KOPT-K1 (cell line): ENCODE measurements around the gene MAST1.
A peak's percentile ranks its signal among the peaks of the same experiment; 100 is the strongest.
"Not testable (repeated sequence)": the region's sequence is repeated elsewhere in the genome, so short reads cannot be mapped to it uniquely, and the experiment has no call there.

Experiments used
- H3K27ac ChIP-seq: fragments of 200-600 bp; sonication (generic); 2 replicates; pipeline ENCODE4 v1.5.1; 2016; ENCODE audit warnings: antibody characterized with exemption, mild to moderate bottlenecking, low read depth, low read length; ENCODE audit not compliant: poor library complexity, severe bottlenecking
- H3K36me3 ChIP-seq: fragments of 200-600 bp; sonication (generic); 2 replicates; pipeline ENCODE4 v1.5.1; 2017; ENCODE audit warnings: antibody characterized with exemption, mild to moderate bottlenecking, low read length, moderate library complexity; ENCODE audit not compliant: insufficient read depth
- H3K9me3 ChIP-seq: fragments of 200-600 bp; sonication (generic); 2 replicates; pipeline ENCODE4 v1.5.1; 2017; ENCODE audit warnings: antibody characterized with exemption, low read length, mild to moderate bottlenecking; ENCODE audit not compliant: insufficient read depth, poor library complexity, severe bottlenecking

Gene MAST1

DNA sequence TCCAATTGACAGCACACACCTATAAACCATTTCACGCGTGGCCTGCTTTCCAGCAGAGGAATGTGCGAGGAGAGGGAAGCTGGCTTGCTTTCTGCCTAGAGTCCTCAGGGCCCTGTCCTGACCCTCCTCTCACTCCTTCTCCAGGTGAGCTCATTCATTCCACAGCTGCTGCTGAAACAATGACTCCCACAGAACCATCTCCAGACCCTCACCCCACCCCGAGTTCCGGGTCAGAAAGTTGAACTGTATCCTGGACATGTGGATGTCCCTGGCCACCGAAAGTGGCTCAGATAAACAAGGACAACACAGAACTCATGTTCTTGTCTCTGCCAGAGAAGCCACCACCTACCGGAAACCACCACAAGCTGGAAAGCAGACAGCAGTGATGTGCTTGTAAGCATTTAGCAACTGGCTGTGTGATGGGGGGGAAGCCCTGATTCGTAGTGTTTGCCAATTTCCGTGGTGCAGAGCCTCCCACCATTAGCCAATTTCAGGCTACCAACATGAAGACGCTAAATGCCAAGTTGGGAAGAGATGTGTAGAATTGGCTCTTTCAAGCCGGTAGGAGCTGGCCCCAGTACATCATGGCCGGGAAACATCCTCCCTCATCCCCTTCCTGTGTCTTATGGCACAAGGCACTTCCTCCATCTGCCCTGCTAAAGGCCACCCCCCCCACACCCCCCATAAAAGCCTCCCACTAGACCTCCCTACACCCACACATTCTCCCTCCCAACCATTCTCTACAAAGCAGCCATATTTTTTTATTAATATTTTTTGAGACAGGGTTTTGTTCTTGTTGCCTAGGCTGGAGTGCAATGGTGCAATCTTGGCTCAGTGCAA, 75.8 kb downstream of the MAST1 start:
- peak overlapping the region; percentile 84 for H3K27ac ChIP-seq
- H3K36me3 ChIP-seq: no peaks in the 10 kb centered on the region
- no peaks in the 10 kb centered on the region for H3K9me3 ChIP-seq

- H3K9me3 ChIP-seq, H3K36me3 ChIP-seq: not testable (repeated sequence)
- H3K27ac ChIP-seq: peak overlapping the region; percentile 84
Observed at GRCh38 chr19:12915860-12916259, 77.5 kb downstream of the MAST1 start.

- Histone ChIP-seq H3K9me3 (no peaks in the 10 kb centered on the region), H3K27ac (peak overlapping the region; percentile 74), H3K36me3 (peaks cover 14% of the 10 kb centered on the region)
Observed at GRCh38 chr19:12918253-12918652, 79.9 kb downstream of the MAST1 start.

GRCh38 chr19:12921047-12921446, 82.7 kb downstream of the MAST1 start:
- Histone ChIP-seq H3K27ac (peak overlapping the region; percentile 21), H3K36me3 (peaks cover 42% of the 10 kb centered on the region), H3K9me3 (no peaks in the 10 kb centered on the region)

DNA sequence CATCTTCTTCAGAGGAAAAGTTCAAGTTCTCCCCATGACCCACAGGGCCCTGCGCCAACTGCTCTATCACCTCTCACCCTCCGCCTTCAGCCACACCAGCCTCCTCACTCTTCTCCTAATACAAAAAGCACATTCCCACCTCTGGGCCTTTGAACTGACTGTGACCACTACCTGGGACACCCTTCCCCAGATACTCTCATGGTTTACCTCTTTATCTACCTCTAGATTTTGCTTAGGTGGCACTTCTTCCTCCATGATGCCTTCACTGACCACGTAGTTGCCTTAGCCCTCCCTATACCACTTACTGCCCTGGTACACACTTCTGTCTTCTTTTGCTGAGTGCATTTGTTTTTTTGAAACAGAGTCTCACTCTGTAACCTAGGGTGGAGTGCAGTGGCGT, 84.6 kb downstream of the MAST1 start:
- Histone ChIP-seq H3K36me3 (peaks cover 61% of the 10 kb centered on the region), H3K27ac (no peak overlapping the region), H3K9me3 (no peaks in the 10 kb centered on the region)
